Hepatic stellate cell (primary cell): Measurements from ENCODE around the gene ZNF430.
"Not testable (repeated sequence)": the region's sequence is repeated elsewhere in the genome, so short reads cannot be mapped to it uniquely, and the experiment has no call there.

ENCODE experiments used
- DNase-seq: peaks from one replicate; pipeline ENCODE4 v3.0.0; 2011; ENCODE audit warnings: low spot score

Gene ZNF430

GRCh38 chr19:21020298-21021227 is at the start of gene ZNF430:
Gene ZNF430, plus strand, starts transcription at chr19:21020657. Its CDS starts 144 bp downstream, at chr19:21020801.
- peak; percentile 89 for DNase-seq

- not testable (repeated sequence) for DNase-seq
Observed at GRCh38 chr19:20992788-20993187, 27.7 kb upstream of the ZNF430 start.

GRCh38 chr19:20999731-21000352 is 20.6 kb upstream of the ZNF430 start:
- DNase-seq: peak; percentile 84

- DNase-seq: not testable (repeated sequence)
Observed at GRCh38 chr19:21021238-21021637, 781 bp downstream of the ZNF430 start.

- DNase-seq: no peak
Observed at GRCh38 chr19:21022996-21023395, 2.5 kb downstream of the ZNF430 start.

GRCh38 chr19:21023901-21024300 is 3.4 kb downstream of the ZNF430 start:
- DNase-seq: peak; percentile 3

- DNase-seq: no peak
Observed at GRCh38 chr19:21028969-21029268, 8.5 kb downstream of the ZNF430 start.

- no peak for DNase-seq
Observed at GRCh38 chr19:21045028-21045427, 24.6 kb downstream of the ZNF430 start.

- DNase-seq: no peak
Observed at GRCh38 chr19:21046489-21046888, 26.0 kb downstream of the ZNF430 start.

GRCh38 chr19:21047716-21048115 is 27.3 kb downstream of the ZNF430 start:
- DNase-seq: no peak

- DNase-seq: no peak
Observed at GRCh38 chr19:21052902-21053301, 32.4 kb downstream of the ZNF430 start.

GRCh38 chr19:21065336-21065735 is 44.9 kb downstream of the ZNF430 start:
- no peak for DNase-seq

GRCh38 chr19:21082011-21082975 is 61.8 kb downstream of the ZNF430 start, which contains the start of gene ZNF714:
Gene ZNF714, plus strand, starts transcription at chr19:21082203. Its CDS starts 16,066 bp downstream, at chr19:21098269.
- peak; percentile 77 for DNase-seq

GRCh38 chr19:21084343-21084742 is 63.9 kb downstream of the ZNF430 start:
- no peak for DNase-seq

- DNase-seq: no peak
Observed at GRCh38 chr19:21087871-21088270, 67.4 kb downstream of the ZNF430 start.

GRCh38 chr19:21092109-21092508 is 71.7 kb downstream of the ZNF430 start:
- DNase-seq: no peak

GRCh38 chr19:21094347-21095025 is 74.0 kb downstream of the ZNF430 start:
- DNase-seq: no peak

GRCh38 chr19:21098291-21098690 is 77.8 kb downstream of the ZNF430 start:
- no peak for DNase-seq

- no peak for DNase-seq
Observed at GRCh38 chr19:21101521-21102242, 81.2 kb downstream of the ZNF430 start.

GRCh38 chr19:21109116-21109515 is 88.7 kb downstream of the ZNF430 start:
- DNase-seq: no peak
